Measurements from ENCODE around the gene ZIC2.
"Not testable (repeated sequence)": the region's sequence is repeated elsewhere in the genome, so short reads cannot be mapped to it uniquely, and the experiment has no call there.

ZIC2 gene

DNA sequence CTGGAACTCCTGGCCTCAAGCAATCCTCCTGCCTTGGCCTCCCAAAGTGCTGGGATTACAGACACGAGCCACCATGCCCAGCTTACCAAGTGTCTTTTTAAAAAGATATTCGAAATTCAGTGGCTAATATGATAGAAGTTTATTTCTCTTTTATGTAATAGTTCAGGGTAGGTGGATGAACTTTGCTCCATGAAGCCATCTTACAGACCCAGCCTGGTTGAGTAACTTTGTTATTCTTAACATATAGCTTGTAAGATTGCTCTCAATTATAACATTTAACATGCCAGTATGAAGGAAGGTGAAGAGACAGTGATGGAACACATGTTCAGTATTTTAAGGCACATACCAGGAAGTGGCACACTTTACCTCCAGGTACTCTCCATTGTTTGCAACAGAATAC lies 42.4 kb downstream of the ZIC2 start:
- DNase-seq = no peak

DNA sequence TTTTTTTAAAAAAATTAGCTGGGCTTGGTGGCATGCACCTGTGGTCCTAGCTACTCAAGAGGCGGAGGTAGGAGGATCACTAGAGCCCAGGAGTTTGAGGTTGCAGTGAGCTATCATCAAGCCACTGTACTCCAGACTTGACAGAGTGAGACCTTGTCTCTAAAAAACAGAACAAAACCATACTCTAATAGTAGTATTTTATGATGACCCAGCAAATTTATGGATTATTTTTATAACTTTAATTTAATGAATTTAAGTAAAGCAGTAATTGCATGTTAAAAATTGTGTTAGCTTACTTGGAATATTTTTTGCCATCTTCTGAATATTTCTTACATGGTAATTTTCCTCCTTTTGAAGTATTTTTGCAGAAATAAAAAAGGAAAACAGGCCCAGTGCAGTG lies 48.3 kb downstream of the ZIC2 start:
- DNase-seq = no peak

DNA sequence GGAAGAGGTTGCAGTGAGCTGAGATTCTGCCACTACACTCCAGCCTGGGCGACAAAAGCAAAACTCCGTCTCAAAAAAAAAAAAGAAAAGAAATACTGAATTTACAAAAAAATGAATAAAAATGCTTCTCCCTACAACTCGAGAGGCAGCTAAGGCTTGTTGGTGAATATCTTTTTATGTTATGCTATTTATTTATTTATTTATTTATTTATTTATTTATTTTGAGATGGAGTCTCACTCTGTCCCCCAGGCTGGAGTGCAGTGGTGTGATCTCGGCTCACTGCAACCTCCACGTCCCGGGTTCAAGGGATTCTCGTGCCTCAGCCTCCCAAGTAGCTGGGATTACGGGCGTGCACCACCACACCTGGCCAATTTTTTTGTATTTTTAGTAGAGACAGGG lies 51.1 kb downstream of the ZIC2 start:
- DNase-seq = not testable (repeated sequence)

DNA sequence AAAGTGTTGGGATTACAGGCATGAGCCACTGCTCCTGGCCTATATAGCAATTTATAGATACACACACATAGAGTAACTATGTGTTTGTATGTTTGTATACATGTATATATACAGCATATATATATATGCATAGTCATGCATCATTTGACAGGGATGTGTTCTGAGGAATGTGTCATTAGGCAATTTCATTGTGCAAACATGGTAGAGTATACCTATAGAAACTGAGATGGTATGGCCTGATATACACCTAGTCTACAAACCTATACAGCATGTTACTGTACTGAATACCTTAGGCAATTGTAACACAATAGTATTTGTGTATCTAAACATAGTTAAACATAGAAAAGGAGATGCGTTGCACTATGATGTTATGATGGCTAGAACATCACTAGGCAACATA lies 54.4 kb downstream of the ZIC2 start:
- DNase-seq = no peak
